H1 (cell line): Measurements from ENCODE around the gene AGT. TPM values are rescaled to one million over a fixed set of nuclear protein-coding genes. Genes with fewer than 3 reads are reported as not detected.

Experiments
- CTCF ChIA-PET: fragments of 300-600 bp; sonication (Branson Sonifier 250); formaldehyde crosslinking; loops from one replicate; lab custom pipeline; 2021; ENCODE audit not compliant: partially characterized antibody; lab: Charles Lee
- POLR2A ChIA-PET: fragments of 300-600 bp; sonication (Branson Sonifier 250); formaldehyde crosslinking; loops from one replicate; lab custom pipeline; 2021; ENCODE audit warnings: inconsistent platforms; ENCODE audit not compliant: partially characterized antibody; lab: Charles Lee
- DNase-seq, 2 experiments: peaks; one replicate each; pipeline versions ENCODE4 v3.0.0 to v3.0.0-alpha.2; 2010 to 2022; ENCODE audit warnings: low spot score in 2 of 2, low read depth in 1 of 2, mixed read lengths in 1 of 2
- FAIRE-seq: peaks from 2 replicates; lab custom pipeline; 2011; peaks lifted over from hg19 to GRCh38; lab: Jason Lieb, UNC
- H2AFZ ChIP-seq: 2 replicates; pipeline ENCODE4 v1.8.1; 2012; ENCODE audit warnings: low read length, inconsistent platforms
- H2AK5ac ChIP-seq: 2 replicates; pipeline ENCODE4 v1.6.1; 2013; ENCODE audit warnings: low read depth, low read length
- H2BK120ac ChIP-seq: replicated peaks from 2 replicates; pipeline ENCODE3; 2013; ENCODE audit warnings: low read depth, low read length, inconsistent platforms
- H2BK12ac ChIP-seq: 2 replicates; pipeline ENCODE4 v1.6.1; 2013; ENCODE audit warnings: low read depth, low read length
- H2BK15ac ChIP-seq: 2 replicates; pipeline ENCODE4 v1.6.1; 2013; ENCODE audit warnings: low read length
- H2BK20ac ChIP-seq: 2 replicates; pipeline ENCODE4 v1.6.1; 2013; ENCODE audit warnings: low read length
- H2BK5ac ChIP-seq: 2 replicates; pipeline ENCODE4 v1.6.1; 2013; ENCODE audit warnings: low read depth, low read length
- H3K14ac ChIP-seq: 2 replicates; pipeline ENCODE4 v1.6.1; 2013; ENCODE audit warnings: inconsistent platforms; ENCODE audit not compliant: insufficient read length
- H3K18ac ChIP-seq: 2 replicates; pipeline ENCODE4 v1.6.1; 2013; ENCODE audit warnings: low read length; ENCODE audit errors: extremely low read depth
- H3K23ac ChIP-seq: 2 replicates; pipeline ENCODE4 v1.6.1; 2013; ENCODE audit warnings: inconsistent platforms; ENCODE audit not compliant: insufficient read length
- H3K23me2 ChIP-seq: 2 replicates; pipeline ENCODE4 v1.6.1; 2013; ENCODE audit warnings: low read depth, low read length
- H3K27ac ChIP-seq: 2 replicates; pipeline ENCODE4 v1.6.1; 2011; ENCODE audit warnings: low read depth, low read length, inconsistent platforms
- H3K27me3 ChIP-seq, 4 experiments: replicated peaks in 1 of 4; 1 replicate in 1 of 4; 2 replicates in 3 of 4; pipeline versions ENCODE4 v1.6.1 to v1.8.1; 2011 to 2013; ENCODE audit warnings: low read length in 3 of 4, mild to moderate bottlenecking in 3 of 4, inconsistent platforms in 2 of 4, mixed read lengths in 2 of 4, moderate library complexity in 1 of 4; ENCODE audit not compliant: control insufficient read depth in 3 of 4, insufficient read depth in 3 of 4; ENCODE audit errors: extremely low read depth in 1 of 4
- H3K36me3 ChIP-seq, 4 experiments: 2 replicates each; pipeline versions ENCODE4 v1.6.1 to v1.8.1; 2011 to 2013; ENCODE audit warnings: mild to moderate bottlenecking in 4 of 4, low read length in 3 of 4, moderate library complexity in 2 of 4, control low read depth in 1 of 4, inconsistent platforms in 1 of 4; ENCODE audit not compliant: insufficient read depth in 4 of 4, control insufficient read depth in 2 of 4
- H3K4ac ChIP-seq: replicated peaks from 2 replicates; pipeline ENCODE3; 2013; ENCODE audit warnings: low read length, low read depth, mixed read lengths, inconsistent platforms; ENCODE audit not compliant: insufficient read length
- H3K4me1 ChIP-seq, 4 experiments: replicated peaks in 1 of 4; 1 replicate in 1 of 4; 2 replicates in 3 of 4; pipeline versions ENCODE4 v1.6.1 to v1.8.1; 2011 to 2013; ENCODE audit warnings: low read length in 3 of 4, inconsistent platforms in 2 of 4, mixed read lengths in 1 of 4; ENCODE audit not compliant: insufficient read depth in 4 of 4, control insufficient read depth in 3 of 4
- H3K4me2 ChIP-seq, 2 experiments: 2 replicates each; pipeline versions ENCODE4 v1.6.1 to v1.8.1; 2011 to 2013; ENCODE audit warnings: low read depth in 2 of 2, low read length in 2 of 2, control low read depth in 1 of 2, inconsistent platforms in 1 of 2, mild to moderate bottlenecking in 1 of 2; ENCODE audit not compliant: insufficient read depth in 1 of 2
- H3K4me3 ChIP-seq, 4 experiments: fragments of 200-600, 300-600 bp in 1 of 4; sonication (generic), shearing (Covaris generic), sonication (Bioruptor Twin) in 1 of 4; 2 replicates each; pipeline versions ENCODE4 v1.5.1 to v1.8.1; 2011 to 2016; ENCODE audit warnings: low read length in 4 of 4, low read depth in 3 of 4, control low read depth in 2 of 4, inconsistent platforms in 2 of 4, mild to moderate bottlenecking in 2 of 4, mixed read lengths in 1 of 4, moderate library complexity in 1 of 4; ENCODE audit not compliant: insufficient read depth in 2 of 4; ENCODE audit errors: extremely low read depth in 1 of 4
- H3K56ac ChIP-seq: replicated peaks from 2 replicates; pipeline ENCODE3; 2013; ENCODE audit warnings: low read depth, mild to moderate bottlenecking, mixed read lengths, low read length, inconsistent platforms; ENCODE audit not compliant: insufficient read length
- H3K79me1 ChIP-seq: 2 replicates; pipeline ENCODE4 v1.6.1; 2013; ENCODE audit warnings: low read depth, low read length, control low read depth
- H3K79me2 ChIP-seq, 2 experiments: 2 replicates each; pipeline versions ENCODE4 v1.6.1 to v1.8.1; 2012 to 2013; ENCODE audit warnings: low read length in 2 of 2, mild to moderate bottlenecking in 2 of 2, inconsistent platforms in 1 of 2; ENCODE audit not compliant: insufficient read depth in 2 of 2, control insufficient read depth in 1 of 2
- H3K9ac ChIP-seq, 4 experiments: replicated peaks in 1 of 4; 1 replicate in 1 of 4; 2 replicates in 3 of 4; pipeline versions ENCODE4 v1.6.1 to v1.8.1; 2011 to 2013; ENCODE audit warnings: low read depth in 3 of 4, low read length in 3 of 4, control low read depth in 2 of 4, mild to moderate bottlenecking in 2 of 4, moderate library complexity in 2 of 4, inconsistent platforms in 1 of 4; ENCODE audit errors: extremely low read depth in 1 of 4
- H3K9me3 ChIP-seq, 2 experiments: 2 replicates each; pipeline versions ENCODE4 v1.6.1 to v1.8.1; 2012 to 2013; ENCODE audit warnings: mild to moderate bottlenecking in 2 of 2, moderate library complexity in 2 of 2, control low read depth in 1 of 2, inconsistent platforms in 1 of 2, low read depth in 1 of 2, low read length in 1 of 2, mixed read lengths in 1 of 2; ENCODE audit not compliant: insufficient read depth in 2 of 2
- H4K20me1 ChIP-seq, 2 experiments: replicated peaks in 1 of 2; 2 replicates each; pipeline versions ENCODE3 to v1.8.1; 2011 to 2013; ENCODE audit warnings: inconsistent platforms in 2 of 2, low read length in 2 of 2, mild to moderate bottlenecking in 1 of 2; ENCODE audit not compliant: insufficient read depth in 2 of 2, control insufficient read depth in 1 of 2
- H4K5ac ChIP-seq: 2 replicates; pipeline ENCODE4 v1.6.1; 2013; ENCODE audit warnings: low read length, low read depth, mixed read lengths, inconsistent platforms; ENCODE audit not compliant: insufficient read length
- H4K8ac ChIP-seq: 2 replicates; pipeline ENCODE4 v1.8.0; 2013; ENCODE audit warnings: mild to moderate bottlenecking, moderate library complexity, low read length, inconsistent platforms; ENCODE audit not compliant: insufficient read depth; ENCODE audit errors: extremely low read depth
- H4K91ac ChIP-seq: replicated peaks from 2 replicates; pipeline ENCODE3; 2013; ENCODE audit warnings: low read length, mixed read lengths, inconsistent platforms; ENCODE audit not compliant: insufficient read length
- CHD2 ChIP-seq: IDR thresholded peaks from 2 replicates; pipeline ENCODE4 v1.6.1; 2012; ENCODE audit warnings: low read length, improper control_type of control experiment
- KDM4A ChIP-seq: IDR thresholded peaks from one replicate; pipeline ENCODE4 v1.7.1; 2012; ENCODE audit warnings: low read depth, mild to moderate bottlenecking, moderate library complexity, low read length, inconsistent platforms; ENCODE audit not compliant: severe bottlenecking
- PHF8 ChIP-seq: fragments of 200-600 bp; sonication (generic); conservative IDR thresholded peaks from 2 replicates; pipeline ENCODE4 v1.7.1; 2012; ENCODE audit warnings: low read depth, mild to moderate bottlenecking, inconsistent platforms, low read length, moderate library complexity
- SAP30 ChIP-seq: fragments of 300-600 bp; sonication (generic); IDR thresholded peaks from 2 replicates; pipeline ENCODE4 v1.7.1; 2012; ENCODE audit warnings: low read length, moderate library complexity, mild to moderate bottlenecking, inconsistent platforms; ENCODE audit not compliant: insufficient read depth, insufficient replicate concordance
- SIX5 ChIP-seq: IDR thresholded peaks from 2 replicates; pipeline ENCODE4 v1.6.1; 2011; ENCODE audit warnings: mild to moderate bottlenecking, low read depth, low read length
- TCF12 ChIP-seq: IDR thresholded peaks from 2 replicates; pipeline ENCODE4 v1.6.1; 2011; ENCODE audit warnings: low read depth, mild to moderate bottlenecking, low read length
- USF2 ChIP-seq: IDR thresholded peaks from 2 replicates; pipeline ENCODE4 v1.6.1; 2011; ENCODE audit warnings: low read length, improper control_type of control experiment
- YY1 ChIP-seq: IDR thresholded peaks from 2 replicates; pipeline ENCODE4 v1.6.1; 2011; ENCODE audit warnings: low read depth, mild to moderate bottlenecking, low read length
- WGBS, 2 experiments: shearing (Covaris generic) in 1 of 2; methylation state at CpG; one replicate each; pipeline versions ENCODE4 v1.1.6 to v1.1.7; 2013 to 2015; ENCODE audit warnings: low lambda C conversion rate in 2 of 2, mixed read lengths in 2 of 2, inconsistent platforms in 1 of 2, low coverage in 1 of 2, missing lambda C conversion rate in 1 of 2; ENCODE audit not compliant: insufficient replicate concordance in 2 of 2, insufficient coverage in 1 of 2, insufficient read length in 1 of 2; ENCODE audit errors: extremely low coverage in 1 of 2, missing lambda C conversion rate in 1 of 2; 5-methylcytosine and 5-hydroxymethylcytosine counted together
- polyA plus RNA-seq, 7 experiments: library from polyadenylated mRNA; depleted of rRNA in 3 of 7; stranded (reverse) in 5 of 7; unstranded in 2 of 7; fragments of >200 nt in 5 of 7; fragments of 200-250 nt in 2 of 7; gene quantifications; 1 replicate in 5 of 7; 2 replicates in 1 of 7; 4 replicates in 1 of 7; pipeline versions ENCODE4 v1.2.1 to v1.2.3, GENCODE V29; 2011 to 2013; ENCODE audit warnings: missing spikeins in 2 of 7, mixed read lengths in 2 of 7
- total RNA-seq: library from RNA; stranded (reverse); fragmentation: NEBNext Ultra II Directional; extraction: Animal tissue kit (Norgen Biotek cat#: 25700); gene quantifications from 2 replicates; pipeline ENCODE4 v1.2.1, GENCODE V29; 2021
- TF ChIP-seq, protein P1 (sequence below): IDR thresholded peaks from 2 replicates; pipeline ENCODE4 v1.6.1; 2012; ENCODE audit warnings: inconsistent platforms

Gene AGT
- total and polyA plus RNA-seq, 2 of the 8 experiments (the other 6 are each of a cell fraction or from before 2014, with no cell fraction given) = 0.20 TPM; not detected in 1

DNA sequence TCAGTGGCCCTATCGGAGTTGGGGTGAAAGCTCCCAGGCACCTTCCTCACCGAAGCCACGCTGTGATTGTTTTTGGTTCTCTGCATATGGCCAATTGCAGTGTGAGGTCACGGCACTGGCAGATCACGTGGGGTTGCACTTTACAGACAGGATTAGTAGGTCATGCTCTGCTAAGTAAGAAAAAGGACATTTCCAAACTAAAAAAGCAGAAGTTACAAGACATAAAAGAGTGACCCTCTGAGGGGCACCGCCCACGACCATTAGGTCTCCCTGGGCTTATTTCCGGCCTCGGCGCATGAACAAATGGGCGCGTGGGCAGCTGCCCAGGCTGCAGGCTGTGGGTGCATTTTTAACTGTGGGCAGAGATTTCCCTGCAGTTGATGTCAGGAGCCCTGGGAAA is 35.2 kb upstream of the AGT start:
- no peak overlapping the region for H2AK5ac ChIP-seq
- ChIA-PET POLR2A (no interaction called here), CTCF (no interaction called here)
- DNase-seq = no peak
- H2BK5ac ChIP-seq = peak overlapping the region; percentile 49; the same call in 1 of the 2 replicates
- H2BK20ac ChIP-seq = no peak overlapping the region
- TF ChIP-seq SIX5 = no peak
- TF ChIP-seq TCF12 = no peak
- no peak for TF ChIP-seq SAP30
- no peak for TF ChIP-seq PHF8
- no peak for TF ChIP-seq YY1
- no peak for TF ChIP-seq USF2
- TF ChIP-seq, protein P1, sequence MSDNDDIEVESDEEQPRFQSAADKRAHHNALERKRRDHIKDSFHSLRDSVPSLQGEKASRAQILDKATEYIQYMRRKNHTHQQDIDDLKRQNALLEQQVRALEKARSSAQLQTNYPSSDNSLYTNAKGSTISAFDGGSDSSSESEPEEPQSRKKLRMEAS = no peak
- no peak for TF ChIP-seq CHD2
- TF ChIP-seq KDM4A = no peak
- H3K79me2 ChIP-seq = no peaks in the 10 kb centered on the region
- peak overlapping the region; percentile 93; the same call in 1 of the 2 replicates for H2BK15ac ChIP-seq
- 93% methylated on average over 12 of the region's 12 CpGs; no CpG with 5 or more reads in 1 of the 2 experiments for WGBS, 2 experiments
- no peaks in the 10 kb centered on the region for H3K36me3 ChIP-seq
- H4K91ac ChIP-seq = no peak overlapping the region
- no peak overlapping the region for H3K4me2 ChIP-seq
- H3K56ac ChIP-seq = no peak overlapping the region
- H2AFZ ChIP-seq = no peak overlapping the region
- H3K18ac ChIP-seq = no peak overlapping the region; the same call in 1 of the 2 replicates
- H3K14ac ChIP-seq = no peak overlapping the region
- H3K4me3 ChIP-seq = no peak overlapping the region
- H3K79me1 ChIP-seq = no peaks in the 10 kb centered on the region
- no peak overlapping the region for H3K23ac ChIP-seq
- H3K9me3 ChIP-seq = no peaks in the 10 kb centered on the region
- H3K27me3 ChIP-seq = no peaks in the 10 kb centered on the region; a peak in 1 of 7 replicates
- peaks cover 2% of the 10 kb centered on the region; the same call in 1 of the 2 replicates for H3K23me2 ChIP-seq
- H4K8ac ChIP-seq = no peak overlapping the region; the same call in 1 of the 2 replicates
- no peak overlapping the region for H3K27ac ChIP-seq
- FAIRE-seq = no peak
- H3K4ac ChIP-seq = peak overlapping the region; percentile 57
- H2BK12ac ChIP-seq = peak overlapping the region; percentile 86; the same call in 1 of the 2 replicates
- H3K9ac ChIP-seq = no peak overlapping the region
- no peaks in the 10 kb centered on the region for H4K20me1 ChIP-seq
- H3K4me1 ChIP-seq = peaks cover 11 to 39% (median 26%) of the 10 kb centered on the region in 4 experiments
- no peak overlapping the region for H2BK120ac ChIP-seq
- no peak overlapping the region for H4K5ac ChIP-seq
